ENCODE results near the gene GLI3.

Gene GLI3

GRCh38 chr7:42012313-42012712, 224.7 kb downstream of the GLI3 start:
- H3K4me3 Mint-ChIP-seq: no peak overlapping the region
- H3K36me3 Mint-ChIP-seq (ENCODE audit: insufficient read depth): no peaks in the 10 kb centered on the region
- H3K27me3 Mint-ChIP-seq: peaks cover 5% of the 10 kb centered on the region
- no peak overlapping the region for H3K27ac Mint-ChIP-seq (ENCODE audit: low read depth)
- no peak for ATAC-seq (replicated peaks; ENCODE audit: extremely low read depth, poor library complexity, severe bottlenecking)
- no peak for DNase-seq (ENCODE audit: low spot score in 2 of 2)
- H3K9me3 Mint-ChIP-seq: peaks cover 16% of the 10 kb centered on the region
- H3K4me1 Mint-ChIP-seq: no peaks in the 10 kb centered on the region

GRCh38 chr7:42011846-42012245, 225.2 kb downstream of the GLI3 start:
- no peak for ATAC-seq (replicated peaks; ENCODE audit: extremely low read depth, poor library complexity, severe bottlenecking)
- no peak overlapping the region for H3K4me3 Mint-ChIP-seq
- H3K27me3 Mint-ChIP-seq: no peaks in the 10 kb centered on the region
- H3K9me3 Mint-ChIP-seq: peaks cover 15% of the 10 kb centered on the region
- H3K27ac Mint-ChIP-seq (ENCODE audit: low read depth): no peak overlapping the region
- H3K36me3 Mint-ChIP-seq (ENCODE audit: insufficient read depth): no peaks in the 10 kb centered on the region
- H3K4me1 Mint-ChIP-seq: no peaks in the 10 kb centered on the region
- DNase-seq (ENCODE audit: low spot score in 2 of 2): no peak

GRCh38 chr7:42010751-42011150, 226.3 kb downstream of the GLI3 start:
- H3K4me1 Mint-ChIP-seq: no peaks in the 10 kb centered on the region
- no peaks in the 10 kb centered on the region for H3K27me3 Mint-ChIP-seq
- H3K27ac Mint-ChIP-seq (ENCODE audit: low read depth): no peak overlapping the region
- no peak overlapping the region for H3K4me3 Mint-ChIP-seq
- ATAC-seq (replicated peaks; ENCODE audit: extremely low read depth, poor library complexity, severe bottlenecking) (no peak), DNase-seq (ENCODE audit: low spot score in 2 of 2) (no peak)
- no peaks in the 10 kb centered on the region for H3K36me3 Mint-ChIP-seq (ENCODE audit: insufficient read depth)
- H3K9me3 Mint-ChIP-seq: peaks cover 10% of the 10 kb centered on the region

GRCh38 chr7:42006801-42007513, 230.1 kb downstream of the GLI3 start:
- ATAC-seq (replicated peaks; ENCODE audit: extremely low read depth, poor library complexity, severe bottlenecking): no peak
- Mint-ChIP-seq H3K36me3 (ENCODE audit: insufficient read depth) (no peaks in the 10 kb centered on the region), H3K4me1 (no peaks in the 10 kb centered on the region), H3K4me3 (no peak overlapping the region), H3K27ac (ENCODE audit: low read depth) (no peak overlapping the region), H3K27me3 (no peaks in the 10 kb centered on the region), H3K9me3 (no peaks in the 10 kb centered on the region)
- DNase-seq (ENCODE audit: low spot score in 2 of 2): no peak

GRCh38 chr7:42002654-42003053, 234.4 kb downstream of the GLI3 start:
- Mint-ChIP-seq H3K9me3 (no peaks in the 10 kb centered on the region), H3K36me3 (ENCODE audit: insufficient read depth) (no peaks in the 10 kb centered on the region)

GRCh38 chr7:41999736-42000283, 237.2 kb downstream of the GLI3 start:
- DNase-seq (ENCODE audit: low spot score in 2 of 2) (no peak), ATAC-seq (replicated peaks; ENCODE audit: extremely low read depth, poor library complexity, severe bottlenecking) (no peak)
- Mint-ChIP-seq H3K27me3 (peaks cover 22% of the 10 kb centered on the region), H3K4me1 (no peaks in the 10 kb centered on the region), H3K27ac (ENCODE audit: low read depth) (no peak overlapping the region), H3K36me3 (ENCODE audit: insufficient read depth) (no peaks in the 10 kb centered on the region), H3K4me3 (no peak overlapping the region), H3K9me3 (no peaks in the 10 kb centered on the region)

More at GRCh38 chr7:42002654-42003053, 234.4 kb downstream of the GLI3 start:
- H3K27ac Mint-ChIP-seq (ENCODE audit: low read depth): no peak overlapping the region
- H3K27me3 Mint-ChIP-seq: peaks cover 22% of the 10 kb centered on the region
- H3K4me1 Mint-ChIP-seq: no peaks in the 10 kb centered on the region
- DNase-seq (ENCODE audit: low spot score in 2 of 2) (no peak), ATAC-seq (replicated peaks; ENCODE audit: extremely low read depth, poor library complexity, severe bottlenecking) (no peak)
- no peak overlapping the region for H3K4me3 Mint-ChIP-seq

GRCh38 chr7:41998041-41998440, 239.0 kb downstream of the GLI3 start:
- no peak for DNase-seq (ENCODE audit: low spot score in 2 of 2)
- Mint-ChIP-seq H3K4me3 (no peak overlapping the region), H3K9me3 (no peaks in the 10 kb centered on the region)

GRCh38 chr7:41997151-41997550, 239.9 kb downstream of the GLI3 start:
- Mint-ChIP-seq H3K27me3 (peaks cover 22% of the 10 kb centered on the region), H3K36me3 (ENCODE audit: insufficient read depth) (no peaks in the 10 kb centered on the region), H3K27ac (ENCODE audit: low read depth) (no peak overlapping the region), H3K4me3 (no peak overlapping the region), H3K9me3 (no peaks in the 10 kb centered on the region), H3K4me1 (no peaks in the 10 kb centered on the region)
- no peak for ATAC-seq (replicated peaks; ENCODE audit: extremely low read depth, poor library complexity, severe bottlenecking)
- DNase-seq (ENCODE audit: low spot score in 2 of 2): no peak

More at GRCh38 chr7:41998041-41998440, 239.0 kb downstream of the GLI3 start:
- no peak for ATAC-seq (replicated peaks; ENCODE audit: extremely low read depth, poor library complexity, severe bottlenecking)
- Mint-ChIP-seq H3K36me3 (ENCODE audit: insufficient read depth) (no peaks in the 10 kb centered on the region), H3K27ac (ENCODE audit: low read depth) (no peak overlapping the region), H3K4me1 (no peaks in the 10 kb centered on the region), H3K27me3 (peaks cover 22% of the 10 kb centered on the region)

GRCh38 chr7:41996381-41997035, 240.5 kb downstream of the GLI3 start:
- no peaks in the 10 kb centered on the region for H3K9me3 Mint-ChIP-seq
- no peaks in the 10 kb centered on the region for H3K4me1 Mint-ChIP-seq
- no peaks in the 10 kb centered on the region for H3K36me3 Mint-ChIP-seq (ENCODE audit: insufficient read depth)
- H3K27ac Mint-ChIP-seq (ENCODE audit: low read depth): no peak overlapping the region
- no peak overlapping the region for H3K4me3 Mint-ChIP-seq
- DNase-seq (ENCODE audit: low spot score in 2 of 2): no peak
- peaks cover 22% of the 10 kb centered on the region for H3K27me3 Mint-ChIP-seq
- ATAC-seq (replicated peaks; ENCODE audit: extremely low read depth, poor library complexity, severe bottlenecking): no peak

GRCh38 chr7:41995632-41996271, 241.3 kb downstream of the GLI3 start:
- no peaks in the 10 kb centered on the region for H3K9me3 Mint-ChIP-seq
- no peak overlapping the region for H3K27ac Mint-ChIP-seq (ENCODE audit: low read depth)
- no peak overlapping the region for H3K4me3 Mint-ChIP-seq
- no peaks in the 10 kb centered on the region for H3K36me3 Mint-ChIP-seq (ENCODE audit: insufficient read depth)
- DNase-seq (ENCODE audit: low spot score in 2 of 2) (no peak), ATAC-seq (replicated peaks; ENCODE audit: extremely low read depth, poor library complexity, severe bottlenecking) (no peak)
- peaks cover 21% of the 10 kb centered on the region for H3K27me3 Mint-ChIP-seq
- no peaks in the 10 kb centered on the region for H3K4me1 Mint-ChIP-seq

GRCh38 chr7:41994746-41995110, 242.3 kb downstream of the GLI3 start:
- H3K9me3 Mint-ChIP-seq: no peaks in the 10 kb centered on the region
- DNase-seq (ENCODE audit: low spot score in 2 of 2) (no peak), ATAC-seq (replicated peaks; ENCODE audit: extremely low read depth, poor library complexity, severe bottlenecking) (no peak)
- no peaks in the 10 kb centered on the region for H3K36me3 Mint-ChIP-seq (ENCODE audit: insufficient read depth)
- H3K4me3 Mint-ChIP-seq: no peak overlapping the region
- no peak overlapping the region for H3K27ac Mint-ChIP-seq (ENCODE audit: low read depth)
- H3K27me3 Mint-ChIP-seq: peaks cover 11% of the 10 kb centered on the region
- no peaks in the 10 kb centered on the region for H3K4me1 Mint-ChIP-seq

GRCh38 chr7:41994036-41994745, 242.8 kb downstream of the GLI3 start:
- Mint-ChIP-seq H3K36me3 (ENCODE audit: insufficient read depth) (no peaks in the 10 kb centered on the region), H3K4me1 (no peaks in the 10 kb centered on the region), H3K27ac (ENCODE audit: low read depth) (no peak overlapping the region), H3K4me3 (no peak overlapping the region), H3K27me3 (peaks cover 6% of the 10 kb centered on the region), H3K9me3 (no peaks in the 10 kb centered on the region)
- DNase-seq (ENCODE audit: low spot score in 2 of 2) (no peak), ATAC-seq (replicated peaks; ENCODE audit: extremely low read depth, poor library complexity, severe bottlenecking) (no peak)

Measured in central memory CD8-positive, alpha-beta T cell (primary cell).